Panc1 (cell line): Measurements from ENCODE around the gene ARHGDIA.

Experiments used
- POLR2AphosphoS5 ChIP-seq: IDR thresholded peaks from 2 replicates; pipeline ENCODE4 v1.6.1; 2012; ENCODE audit warnings: mild to moderate bottlenecking, low read depth, low read length, moderate library complexity
- TF ChIP-seq, protein P1 (sequence below): fragments of 450-650 bp; IDR thresholded peaks from 2 replicates; pipeline ENCODE4 v1.5.1; 2017; ENCODE audit warnings: mild to moderate bottlenecking
- TF ChIP-seq, protein P2 (sequence below), 2 experiments: IDR thresholded peaks; 2 replicates each; pipeline ENCODE4 v1.6.1; 2011 to 2012; ENCODE audit warnings: low read depth in 2 of 2, control low read depth in 1 of 2, low read length in 1 of 2, mild to moderate bottlenecking in 1 of 2, moderate library complexity in 1 of 2; ENCODE audit not compliant: insufficient read depth in 1 of 2

DNA sequence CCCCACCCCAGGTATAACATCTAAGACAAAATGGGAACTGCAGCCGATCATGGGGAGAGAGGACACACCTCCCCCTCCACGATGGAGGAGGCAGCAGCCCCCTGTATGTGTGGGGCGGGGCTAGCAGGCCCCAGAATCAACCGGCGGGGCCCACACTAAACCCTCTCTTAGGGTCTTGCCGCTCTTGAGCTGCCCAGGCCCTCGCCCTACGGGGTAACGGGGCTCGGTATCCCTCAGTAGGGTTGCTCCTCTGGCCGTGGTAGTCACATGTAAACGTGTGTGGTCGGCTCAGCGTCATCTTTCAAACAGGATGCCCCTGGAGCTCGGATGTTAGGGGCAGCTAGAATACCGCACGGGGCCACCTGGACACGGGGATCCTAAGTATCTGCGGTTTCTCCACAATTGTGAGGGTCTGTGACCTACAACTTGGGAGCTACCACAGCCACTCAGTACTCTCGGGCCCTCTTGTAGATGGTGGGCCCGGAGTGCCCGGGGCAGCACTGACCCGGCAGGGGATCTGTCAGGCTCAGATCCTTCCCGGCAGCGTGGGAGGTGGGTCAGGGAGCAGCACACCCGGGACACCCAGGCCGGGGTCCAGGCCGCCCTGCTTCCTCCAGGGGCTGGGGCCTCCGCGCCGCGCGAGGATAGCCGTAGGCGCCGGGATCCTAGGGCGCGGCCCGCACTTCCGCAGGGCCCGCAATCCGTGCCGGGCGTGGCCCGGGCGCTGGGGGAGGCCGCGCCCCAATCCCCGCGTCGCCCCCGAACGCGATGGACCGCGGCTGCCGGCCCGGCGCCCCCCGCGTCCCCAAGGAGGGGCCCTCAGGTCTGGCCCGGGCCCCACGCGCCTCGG, 781 bp downstream of the ARHGDIA start:
- TF ChIP-seq, protein P1, sequence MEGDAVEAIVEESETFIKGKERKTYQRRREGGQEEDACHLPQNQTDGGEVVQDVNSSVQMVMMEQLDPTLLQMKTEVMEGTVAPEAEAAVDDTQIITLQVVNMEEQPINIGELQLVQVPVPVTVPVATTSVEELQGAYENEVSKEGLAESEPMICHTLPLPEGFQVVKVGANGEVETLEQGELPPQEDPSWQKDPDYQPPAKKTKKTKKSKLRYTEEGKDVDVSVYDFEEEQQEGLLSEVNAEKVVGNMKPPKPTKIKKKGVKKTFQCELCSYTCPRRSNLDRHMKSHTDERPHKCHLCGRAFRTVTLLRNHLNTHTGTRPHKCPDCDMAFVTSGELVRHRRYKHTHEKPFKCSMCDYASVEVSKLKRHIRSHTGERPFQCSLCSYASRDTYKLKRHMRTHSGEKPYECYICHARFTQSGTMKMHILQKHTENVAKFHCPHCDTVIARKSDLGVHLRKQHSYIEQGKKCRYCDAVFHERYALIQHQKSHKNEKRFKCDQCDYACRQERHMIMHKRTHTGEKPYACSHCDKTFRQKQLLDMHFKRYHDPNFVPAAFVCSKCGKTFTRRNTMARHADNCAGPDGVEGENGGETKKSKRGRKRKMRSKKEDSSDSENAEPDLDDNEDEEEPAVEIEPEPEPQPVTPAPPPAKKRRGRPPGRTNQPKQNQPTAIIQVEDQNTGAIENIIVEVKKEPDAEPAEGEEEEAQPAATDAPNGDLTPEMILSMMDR: no peak
- no peak; the same call in 1 of the 2 replicates for TF ChIP-seq POLR2AphosphoS5
- TF ChIP-seq, protein P2, sequence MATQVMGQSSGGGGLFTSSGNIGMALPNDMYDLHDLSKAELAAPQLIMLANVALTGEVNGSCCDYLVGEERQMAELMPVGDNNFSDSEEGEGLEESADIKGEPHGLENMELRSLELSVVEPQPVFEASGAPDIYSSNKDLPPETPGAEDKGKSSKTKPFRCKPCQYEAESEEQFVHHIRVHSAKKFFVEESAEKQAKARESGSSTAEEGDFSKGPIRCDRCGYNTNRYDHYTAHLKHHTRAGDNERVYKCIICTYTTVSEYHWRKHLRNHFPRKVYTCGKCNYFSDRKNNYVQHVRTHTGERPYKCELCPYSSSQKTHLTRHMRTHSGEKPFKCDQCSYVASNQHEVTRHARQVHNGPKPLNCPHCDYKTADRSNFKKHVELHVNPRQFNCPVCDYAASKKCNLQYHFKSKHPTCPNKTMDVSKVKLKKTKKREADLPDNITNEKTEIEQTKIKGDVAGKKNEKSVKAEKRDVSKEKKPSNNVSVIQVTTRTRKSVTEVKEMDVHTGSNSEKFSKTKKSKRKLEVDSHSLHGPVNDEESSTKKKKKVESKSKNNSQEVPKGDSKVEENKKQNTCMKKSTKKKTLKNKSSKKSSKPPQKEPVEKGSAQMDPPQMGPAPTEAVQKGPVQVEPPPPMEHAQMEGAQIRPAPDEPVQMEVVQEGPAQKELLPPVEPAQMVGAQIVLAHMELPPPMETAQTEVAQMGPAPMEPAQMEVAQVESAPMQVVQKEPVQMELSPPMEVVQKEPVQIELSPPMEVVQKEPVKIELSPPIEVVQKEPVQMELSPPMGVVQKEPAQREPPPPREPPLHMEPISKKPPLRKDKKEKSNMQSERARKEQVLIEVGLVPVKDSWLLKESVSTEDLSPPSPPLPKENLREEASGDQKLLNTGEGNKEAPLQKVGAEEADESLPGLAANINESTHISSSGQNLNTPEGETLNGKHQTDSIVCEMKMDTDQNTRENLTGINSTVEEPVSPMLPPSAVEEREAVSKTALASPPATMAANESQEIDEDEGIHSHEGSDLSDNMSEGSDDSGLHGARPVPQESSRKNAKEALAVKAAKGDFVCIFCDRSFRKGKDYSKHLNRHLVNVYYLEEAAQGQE (IDR thresholded peaks at IDR 0.05; ENCODE audit: insufficient read depth in 1 of 2, low read depth in 2 of 2, low read length in 1 of 2): no peak
